Calu3 (cell line): ENCODE measurements around the gene CRYGB. TPM values are rescaled to one million over a fixed set of nuclear protein-coding genes. Genes with fewer than 3 reads are reported as not detected.

Experiments used
- BruUV-seq: library from RNA; stranded (reverse); fragments of 400-500 nt; replicated peaks from 2 replicates; lab custom pipeline; 2021; lab: Mats Ljungman, UMichigan
- CTCF ChIA-PET: fragments of 300-600 bp; sonication (Branson Sonifier 250); formaldehyde crosslinking; loops from one replicate; lab custom pipeline; 2022; ENCODE audit warnings: antibody characterized with exemption; lab: Charles Lee
- DNase-seq: peaks from one replicate; pipeline ENCODE4 v3.0.0; 2022
- H3K27ac Mint-ChIP-seq: one replicate; pipeline ENCODE4 v1.8.0; 2022; ENCODE audit warnings: mixed read lengths; ENCODE audit not compliant: unreplicated experiment
- H3K27me3 Mint-ChIP-seq: one replicate; pipeline ENCODE4 v1.8.0; 2022; ENCODE audit warnings: mixed read lengths; ENCODE audit not compliant: unreplicated experiment
- H3K36me3 Mint-ChIP-seq: one replicate; pipeline ENCODE4 v1.8.0; 2022; ENCODE audit warnings: mild to moderate bottlenecking, moderate library complexity, mixed read lengths; ENCODE audit not compliant: insufficient read depth, unreplicated experiment
- H3K4me1 Mint-ChIP-seq: one replicate; pipeline ENCODE4 v1.8.0; 2022; ENCODE audit warnings: mild to moderate bottlenecking, low read depth, mixed read lengths; ENCODE audit not compliant: unreplicated experiment
- H3K4me3 Mint-ChIP-seq: one replicate; pipeline ENCODE4 v1.8.0; 2022; ENCODE audit warnings: mild to moderate bottlenecking, low read depth, moderate library complexity, mixed read lengths; ENCODE audit not compliant: unreplicated experiment
- H3K9me3 Mint-ChIP-seq: one replicate; pipeline ENCODE4 v1.8.0; 2022; ENCODE audit warnings: low read depth, mixed read lengths; ENCODE audit not compliant: unreplicated experiment
- CTCF ChIP-seq: fragments of 200-600 bp; IDR thresholded peaks from one replicate; pipeline ENCODE4 v1.8.0; 2022; ENCODE audit warnings: antibody characterized with exemption; ENCODE audit not compliant: unreplicated experiment
- intact Hi-C: fragments of 100-400 bp; cut with micrococcal nuclease; formaldehyde crosslinking; loops from one replicate; pipeline ENCODE4 v1.10.0; 2022; ENCODE audit not compliant: unreplicated experiment
- total RNA-seq: library from RNA; stranded (reverse); gene quantifications from 2 replicates; pipeline ENCODE4 v1.2.3, GENCODE V29; 2022

Gene CRYGB
- total RNA-seq, 1 experiment from 2014 or later = not detected

- H3K36me3 Mint-ChIP-seq = no peaks in the 10 kb centered on the region
- H3K4me3 Mint-ChIP-seq = no peak overlapping the region
- intact Hi-C loops = no loop called here
- H3K27ac Mint-ChIP-seq = no peak overlapping the region
- no peak for DNase-seq
- CTCF ChIA-PET = no interaction called here
- no peaks in the 10 kb centered on the region for H3K4me1 Mint-ChIP-seq
- TF ChIP-seq CTCF = no peak
- H3K27me3 Mint-ChIP-seq = no peaks in the 10 kb centered on the region
- BruUV-seq = no TSS peak
- H3K9me3 Mint-ChIP-seq = no peaks in the 10 kb centered on the region
These were observed 4.1 kb upstream of the CRYGB start for GRCh38 chr2:208150094-208150493.

GRCh38 chr2:208148803-208149202, 2.8 kb upstream of the CRYGB start:
- CTCF ChIA-PET = no interaction called here
- H3K4me3 Mint-ChIP-seq = no peak overlapping the region

GRCh38 chr2:208147759-208148158, 1.8 kb upstream of the CRYGB start:
- intact Hi-C loops = no loop called here
- BruUV-seq = no TSS peak

More at GRCh38 chr2:208148803-208149202, 2.8 kb upstream of the CRYGB start:
- Mint-ChIP-seq H3K27ac (no peak overlapping the region), H3K9me3 (no peaks in the 10 kb centered on the region), H3K36me3 (no peaks in the 10 kb centered on the region), H3K27me3 (no peaks in the 10 kb centered on the region), H3K4me1 (no peaks in the 10 kb centered on the region)
- BruUV-seq = no TSS peak
- TF ChIP-seq CTCF = no peak
- DNase-seq = no peak
- intact Hi-C loops = no loop called here

GRCh38 chr2:208147008-208147407, 1.1 kb upstream of the CRYGB start:
- H3K9me3 Mint-ChIP-seq = no peaks in the 10 kb centered on the region
- no TSS peak for BruUV-seq
- intact Hi-C loops = no loop called here
- no peaks in the 10 kb centered on the region for H3K36me3 Mint-ChIP-seq
- no peak overlapping the region for H3K27ac Mint-ChIP-seq
- peaks cover 17% of the 10 kb centered on the region for H3K4me1 Mint-ChIP-seq
- CTCF ChIA-PET = interaction anchor here (0.7 kb wide), 1 partner anchor 1132 kb away, joined by 3 read pairs; no protein-coding TSS in a partner anchor
- DNase-seq = no peak
- H3K27me3 Mint-ChIP-seq = no peaks in the 10 kb centered on the region
- no peak for TF ChIP-seq CTCF
- H3K4me3 Mint-ChIP-seq = no peak overlapping the region

More at GRCh38 chr2:208147759-208148158, 1.8 kb upstream of the CRYGB start:
- CTCF ChIA-PET = interaction anchor here (1.1 kb wide), 1 partner anchor 17 kb away, joined by 3 read pairs; no protein-coding TSS in a partner anchor
- H3K4me3 Mint-ChIP-seq = no peak overlapping the region
- H3K36me3 Mint-ChIP-seq = no peaks in the 10 kb centered on the region
- no peak for DNase-seq
- H3K4me1 Mint-ChIP-seq = peaks cover 9% of the 10 kb centered on the region
- TF ChIP-seq CTCF = no peak
- no peak overlapping the region for H3K27ac Mint-ChIP-seq
- H3K27me3 Mint-ChIP-seq = no peaks in the 10 kb centered on the region
- H3K9me3 Mint-ChIP-seq = no peaks in the 10 kb centered on the region
